ENCODE measurements around the gene ST3GAL5.
"Not testable (repeated sequence)": the region's sequence is repeated elsewhere in the genome, so short reads cannot be mapped to it uniquely, and the experiment has no call there.

Gene ST3GAL5

DNA sequence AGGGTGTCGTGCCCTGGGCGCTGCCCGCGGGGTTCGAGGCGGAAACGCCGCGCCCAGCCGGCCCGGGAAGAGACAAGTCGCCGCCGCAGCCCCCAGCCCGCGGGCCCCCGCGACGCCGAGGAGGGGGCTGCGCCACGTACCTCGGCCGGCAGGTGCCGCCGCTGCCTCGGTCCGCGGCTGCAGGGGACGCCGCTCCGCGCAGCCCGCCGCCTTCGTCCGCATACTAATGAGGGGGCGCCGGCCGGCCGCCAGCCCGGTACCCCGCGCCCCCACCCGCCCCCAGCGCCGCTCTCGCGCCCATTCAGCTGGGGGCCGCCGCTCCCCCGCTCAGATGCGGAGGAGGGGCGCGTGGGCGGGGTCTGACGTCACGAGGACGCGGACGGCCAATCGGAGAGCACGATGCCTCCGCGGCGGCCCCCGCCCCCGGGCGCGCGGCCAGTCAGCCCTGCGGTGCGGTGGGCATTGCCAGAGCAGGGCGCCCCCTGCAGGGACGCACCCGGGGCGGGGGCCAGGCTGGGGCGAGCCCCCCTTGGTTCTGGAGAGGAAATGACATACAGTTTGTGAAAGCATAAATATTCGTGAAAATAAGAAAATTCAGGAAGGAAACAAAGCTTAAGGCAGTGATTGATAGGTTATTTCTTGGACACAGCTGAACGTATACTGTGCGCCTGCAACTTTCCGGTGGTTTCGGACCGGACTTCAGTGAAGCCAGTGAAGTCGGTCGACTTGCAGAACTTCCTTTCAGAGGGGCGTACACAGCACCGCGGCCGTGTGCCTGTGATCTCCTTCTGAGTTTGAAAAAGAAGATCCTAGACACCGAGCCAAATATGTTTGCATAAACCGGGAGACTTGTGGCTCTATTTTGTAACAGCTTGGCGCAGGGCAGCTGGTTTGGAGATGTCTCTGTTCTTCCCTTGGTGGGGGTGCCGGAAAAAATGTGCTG lies at the start of gene ST3GAL5:
ST3GAL5 (minus strand) TSS at position 307 of the 943 bp plus-strand sequence; CDS start at position 222, 85 bp downstream.
- peak; percentile 72 for DNase-seq

DNA sequence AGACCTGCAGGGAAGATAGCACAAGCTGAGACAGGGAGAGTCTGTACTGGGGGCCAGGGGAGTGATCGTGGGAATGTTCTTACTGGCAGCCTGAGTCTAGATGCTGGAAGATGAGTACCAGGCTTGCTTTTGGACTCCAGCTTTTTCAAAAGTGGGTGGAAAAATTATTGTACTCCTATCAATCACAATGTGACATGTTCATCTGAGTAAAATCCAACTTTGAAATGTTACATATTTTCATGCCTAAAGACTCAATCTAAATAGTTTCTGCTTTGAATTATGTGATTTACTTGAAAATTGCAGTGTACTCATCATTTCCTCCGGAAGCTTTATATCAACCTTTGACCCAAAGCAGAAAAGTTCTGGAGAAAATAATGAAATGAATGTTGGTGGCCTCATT lies 49.7 kb upstream of the ST3GAL5 start:
- no peak for DNase-seq

DNA sequence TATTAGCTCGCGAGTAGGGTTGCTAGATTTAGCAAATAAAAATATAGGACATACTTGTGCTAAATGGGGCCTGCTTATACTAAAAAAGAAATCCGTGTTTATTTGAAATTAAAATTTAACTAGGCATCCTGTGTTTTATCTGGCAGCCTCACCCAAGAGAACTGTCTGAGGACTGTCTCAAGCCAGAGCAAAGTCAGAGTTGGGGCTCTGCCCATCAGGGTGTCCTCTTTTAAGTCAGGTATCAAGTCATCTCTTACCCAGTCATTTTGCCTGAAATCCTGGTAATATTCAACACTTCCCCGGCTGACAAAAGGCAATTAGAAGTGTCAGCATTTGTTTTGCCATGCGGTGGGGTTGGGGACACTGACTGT lies 48.3 kb upstream of the ST3GAL5 start:
- no peak for DNase-seq

DNA sequence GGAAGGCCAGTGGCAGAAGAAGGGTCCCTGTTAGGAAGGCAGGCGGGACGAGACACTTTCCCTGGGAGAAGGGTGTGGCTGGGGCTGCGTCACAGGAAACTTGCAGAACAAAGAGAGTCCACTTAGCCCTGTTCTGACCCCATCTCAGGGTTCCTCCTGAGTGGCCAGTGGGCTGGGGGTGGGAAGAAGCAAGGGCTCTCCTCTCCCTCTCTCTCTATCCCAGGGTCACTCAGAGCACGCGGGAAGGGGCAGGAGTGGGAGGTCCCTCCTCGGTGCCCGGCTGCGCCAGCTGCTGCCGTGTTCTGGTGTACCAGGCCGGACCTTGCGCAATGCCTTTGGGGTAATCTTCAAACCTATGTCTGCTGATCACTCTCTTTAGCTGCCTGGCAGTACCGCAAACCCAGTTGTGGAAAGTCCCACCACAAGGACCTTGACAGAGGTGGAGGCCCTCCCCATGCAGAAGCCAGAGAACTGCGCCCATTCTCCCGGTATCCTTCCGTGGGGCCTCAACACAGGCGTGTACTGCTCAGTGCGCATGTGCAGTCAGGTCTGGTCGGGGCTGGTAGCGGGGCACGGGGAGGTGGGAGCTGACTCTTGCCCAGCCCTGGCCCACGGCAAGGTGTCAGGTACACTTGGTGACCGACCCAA lies 47.8 kb upstream of the ST3GAL5 start:
- DNase-seq: no peak

DNA sequence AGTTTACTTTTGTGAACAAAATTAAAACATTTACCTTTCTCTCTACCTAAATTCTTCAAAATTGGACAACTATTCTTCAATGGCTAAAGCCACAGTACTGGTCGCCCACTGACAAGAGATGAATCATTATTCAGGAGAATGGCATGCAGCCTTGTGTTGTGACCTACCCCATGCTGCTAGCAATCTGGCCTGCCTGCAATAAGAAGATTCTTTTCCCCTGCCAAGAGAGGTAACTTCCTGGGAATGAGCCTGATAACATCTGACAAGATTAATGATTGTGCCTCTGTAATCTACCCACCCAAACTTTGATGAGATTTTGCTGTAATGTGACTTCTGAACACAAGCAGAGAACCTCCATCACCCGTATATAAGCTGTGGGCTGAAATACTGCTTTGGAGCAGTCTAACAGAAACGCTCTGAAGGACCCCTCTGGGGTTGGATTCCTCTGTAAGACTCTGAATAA lies 47.0 kb upstream of the ST3GAL5 start:
- DNase-seq: no peak

DNA sequence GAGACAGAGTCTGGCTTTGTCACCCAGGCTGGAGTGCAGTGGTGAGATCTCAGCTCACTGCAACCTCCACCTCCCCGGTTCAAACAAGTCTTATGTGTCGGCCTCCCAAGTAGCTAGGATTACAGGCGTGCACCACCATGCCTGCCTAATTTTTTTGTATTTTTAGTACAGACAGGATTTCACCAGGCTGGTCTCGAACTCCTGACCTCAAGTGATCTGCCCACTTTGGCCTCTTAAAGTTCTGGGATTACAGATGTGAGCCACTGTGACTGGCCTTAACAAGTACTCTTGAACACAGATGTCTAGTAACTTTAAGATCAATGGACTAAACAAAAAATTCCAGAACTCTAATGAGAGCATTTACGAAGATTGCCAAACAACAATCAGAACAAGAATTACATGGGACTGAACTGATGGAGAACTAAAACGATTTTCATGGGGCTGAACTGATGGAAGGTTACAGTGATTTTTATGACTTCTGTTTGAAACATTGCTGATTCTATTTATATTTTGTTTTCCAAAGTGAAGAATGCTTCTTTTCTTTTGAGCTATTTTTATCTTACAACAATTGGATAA lies 46.5 kb upstream of the ST3GAL5 start:
- DNase-seq: no peak

DNA sequence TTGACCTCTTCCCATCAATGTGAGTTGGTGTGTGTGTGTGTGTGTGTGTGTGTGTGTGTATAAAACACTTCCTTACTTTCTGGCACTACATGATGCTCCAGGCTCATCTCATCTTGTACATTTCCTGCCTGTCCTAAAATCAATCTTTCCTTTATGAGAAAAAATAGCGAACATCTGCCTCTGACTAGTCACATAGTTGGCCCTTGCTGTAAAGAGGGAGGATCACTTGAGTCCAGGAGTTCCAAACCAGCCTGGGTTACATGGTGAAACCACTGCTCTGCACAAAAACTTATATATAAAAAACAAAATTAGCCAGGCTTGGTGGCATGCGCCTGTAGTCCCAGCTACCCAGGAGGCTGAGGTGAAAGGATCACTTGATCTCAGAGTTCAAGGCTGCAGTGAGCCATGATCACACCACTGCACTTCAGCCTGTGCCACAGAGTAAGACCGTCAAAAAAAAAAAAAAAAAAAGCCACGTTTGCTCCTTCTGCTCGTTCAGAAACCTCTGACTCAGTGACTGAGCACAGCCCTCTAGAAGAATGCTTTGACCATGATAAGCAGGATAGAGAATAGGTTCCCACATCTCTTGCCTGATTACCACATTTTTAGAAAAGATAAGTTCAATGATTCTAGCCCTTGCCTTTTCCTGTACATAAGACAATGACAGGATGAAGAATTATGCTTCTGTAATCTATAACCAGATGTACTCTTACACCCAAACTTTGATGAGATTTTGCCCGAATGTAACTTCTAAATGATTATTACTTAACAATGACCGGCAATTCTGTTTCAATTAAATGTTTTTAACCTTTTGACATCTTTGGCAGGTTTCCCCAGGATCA lies 45.2 kb upstream of the ST3GAL5 start:
- DNase-seq: no peak

DNA sequence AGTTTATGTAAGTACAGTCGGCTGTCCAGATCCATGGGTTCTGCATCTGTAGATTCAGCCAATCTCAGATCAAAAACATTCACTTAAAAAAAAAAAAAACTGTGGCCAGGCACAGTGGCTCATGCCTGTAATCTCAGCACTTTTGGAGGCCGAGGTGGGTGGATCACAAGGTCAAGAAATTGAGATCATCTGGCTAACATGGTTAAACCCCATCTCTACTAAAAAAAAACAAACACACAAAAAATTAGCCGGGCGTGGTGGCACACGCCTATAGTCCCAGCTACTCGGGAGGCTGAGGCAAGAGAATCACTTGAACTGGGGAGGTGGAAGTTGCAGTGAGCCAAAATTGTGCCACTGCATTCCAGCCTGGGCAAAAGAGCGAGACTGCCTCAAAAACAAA lies 42.4 kb upstream of the ST3GAL5 start:
- DNase-seq: not testable (repeated sequence)

DNA sequence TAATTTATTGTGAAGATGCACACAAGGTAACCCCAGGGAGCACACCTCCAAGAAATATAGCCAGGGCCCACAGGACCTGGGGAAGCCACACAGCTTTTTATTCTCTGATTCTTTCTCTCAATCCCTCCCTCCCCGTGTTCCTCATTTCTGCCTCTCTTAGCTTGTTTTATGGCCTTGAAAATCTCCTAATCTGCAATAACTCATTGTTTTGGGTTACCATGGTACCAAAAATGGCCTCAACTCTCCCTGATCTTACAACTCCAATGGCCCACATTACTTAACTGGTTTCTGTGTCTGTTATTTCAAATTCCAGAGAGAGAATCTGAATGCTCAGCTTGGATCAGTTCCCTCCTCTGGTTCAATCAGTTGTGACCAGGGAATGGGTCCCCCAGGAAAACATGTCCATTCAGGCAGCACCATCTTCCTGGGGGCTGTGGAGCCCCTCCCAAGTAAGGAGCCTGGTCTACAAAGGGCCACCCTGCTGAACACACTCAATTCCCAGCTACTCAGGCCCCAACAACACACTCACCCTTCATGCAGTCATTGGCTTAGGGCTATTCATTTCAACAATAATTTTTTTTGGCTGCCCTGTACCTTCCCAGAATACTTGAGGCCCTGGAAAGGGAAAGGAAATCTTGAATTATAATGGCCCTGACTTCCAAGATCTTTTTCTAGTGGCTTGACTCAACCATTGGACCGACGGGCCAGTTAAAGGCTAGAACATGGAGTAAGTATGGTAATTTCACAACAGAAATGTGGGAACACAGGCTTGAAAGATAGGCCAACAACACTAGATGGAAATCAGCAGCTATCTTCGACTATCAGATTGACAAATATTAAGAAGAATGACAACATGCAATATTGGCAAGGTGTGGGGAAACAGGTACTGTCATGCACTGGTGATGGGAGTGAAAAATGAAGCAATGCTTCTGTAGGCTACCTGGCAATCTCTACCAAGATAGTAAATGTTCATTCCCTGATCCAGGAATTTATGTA lies 41.6 kb upstream of the ST3GAL5 start:
- no peak for DNase-seq

DNA sequence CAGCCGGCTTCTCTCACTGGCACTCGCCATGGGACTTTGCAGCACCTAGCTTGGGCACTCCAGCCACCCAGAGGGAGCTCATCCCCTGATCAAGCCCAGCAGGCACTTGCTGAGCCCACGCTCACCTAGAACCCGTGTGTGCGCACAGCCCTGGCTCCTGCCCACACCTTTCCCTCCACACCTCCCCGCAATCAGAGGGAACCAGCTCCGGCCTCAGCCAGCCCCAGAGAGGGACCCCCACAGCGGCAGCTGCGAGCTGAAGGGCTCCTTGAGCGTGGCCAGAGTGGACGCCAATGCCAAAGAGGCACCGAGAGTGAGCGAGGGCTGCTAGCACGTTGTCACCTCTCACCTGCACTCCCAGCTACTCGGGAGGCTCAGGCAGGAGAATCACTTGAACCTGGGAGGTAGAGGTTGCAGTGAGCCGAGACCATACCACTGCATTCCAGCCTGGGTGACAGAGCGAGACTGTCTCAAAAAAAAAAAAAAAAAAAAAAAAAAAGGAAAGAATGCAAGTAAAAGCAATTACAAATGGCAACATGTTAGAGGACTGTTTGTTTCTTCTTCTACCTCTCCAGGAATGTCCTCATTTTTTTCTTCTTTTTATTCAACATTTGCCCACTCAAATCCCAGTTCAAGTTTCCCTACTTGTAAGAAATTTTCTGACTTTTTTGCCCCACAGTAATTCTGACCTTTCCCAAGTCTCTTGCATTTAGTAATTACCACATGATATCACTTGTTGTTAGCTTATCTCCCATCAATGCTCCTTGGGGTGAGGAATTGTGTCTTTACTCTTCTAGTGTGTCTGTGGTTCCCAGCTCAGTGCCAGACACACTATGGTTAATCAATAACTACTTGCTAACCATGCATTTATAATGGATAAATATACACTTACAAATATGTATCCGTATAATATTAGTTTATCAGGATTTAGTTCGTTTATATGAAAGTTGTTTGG lies 40.6 kb upstream of the ST3GAL5 start:
- no peak for DNase-seq

DNA sequence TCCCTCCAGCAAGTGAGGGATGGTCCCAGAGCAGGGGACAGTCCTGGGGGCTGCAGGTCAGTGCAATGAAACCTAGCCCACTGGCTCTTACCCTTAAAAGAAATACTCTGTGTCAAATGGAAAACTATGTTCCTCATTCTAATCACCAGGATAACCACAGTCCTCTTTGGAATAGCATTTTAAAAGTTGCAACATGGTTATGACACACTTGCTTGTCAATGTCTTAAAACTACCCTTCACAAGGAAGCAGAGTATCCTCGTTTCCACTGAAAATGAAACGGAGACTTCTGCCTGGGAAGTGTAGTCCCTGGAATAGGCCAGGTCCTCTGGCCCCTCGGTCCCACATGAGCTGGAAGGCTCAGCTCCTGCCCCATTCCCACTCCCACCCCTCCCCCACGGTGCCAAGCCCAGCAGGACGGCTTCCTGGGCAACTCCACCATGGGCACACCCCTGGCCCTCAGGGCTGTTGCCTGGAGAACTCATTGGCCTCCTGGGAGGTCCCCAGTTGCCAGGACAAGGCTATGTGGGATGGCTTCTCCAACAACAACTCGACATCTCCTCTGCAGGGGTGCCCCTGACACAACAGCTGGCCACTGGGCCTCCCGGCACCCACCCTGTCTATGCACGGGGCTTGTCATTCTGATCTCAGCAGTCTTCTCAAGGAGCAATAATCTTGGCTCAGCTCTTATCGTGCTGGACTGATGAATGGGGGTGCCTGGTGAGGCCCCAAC lies 38.3 kb upstream of the ST3GAL5 start:
- no peak for DNase-seq

DNA sequence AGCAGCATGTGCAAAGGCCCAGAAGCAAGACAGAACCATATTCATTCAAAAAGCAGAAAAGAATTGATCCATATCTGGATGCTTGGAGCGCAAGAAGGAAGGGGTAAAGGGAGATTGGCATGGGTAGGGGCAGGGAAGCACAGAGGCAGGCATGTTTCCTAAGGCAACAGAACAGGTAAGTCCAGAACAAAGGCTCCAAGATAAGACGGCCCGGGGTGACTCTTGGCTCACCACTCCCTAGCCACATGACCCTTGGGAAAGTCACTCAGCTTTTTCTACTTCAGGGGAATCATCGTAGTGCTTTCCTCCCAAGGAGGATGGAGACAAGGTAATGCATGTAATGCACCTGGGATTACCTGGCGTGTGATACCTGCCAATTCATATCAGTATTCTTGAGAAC lies 37.7 kb upstream of the ST3GAL5 start:
- DNase-seq: no peak

DNA sequence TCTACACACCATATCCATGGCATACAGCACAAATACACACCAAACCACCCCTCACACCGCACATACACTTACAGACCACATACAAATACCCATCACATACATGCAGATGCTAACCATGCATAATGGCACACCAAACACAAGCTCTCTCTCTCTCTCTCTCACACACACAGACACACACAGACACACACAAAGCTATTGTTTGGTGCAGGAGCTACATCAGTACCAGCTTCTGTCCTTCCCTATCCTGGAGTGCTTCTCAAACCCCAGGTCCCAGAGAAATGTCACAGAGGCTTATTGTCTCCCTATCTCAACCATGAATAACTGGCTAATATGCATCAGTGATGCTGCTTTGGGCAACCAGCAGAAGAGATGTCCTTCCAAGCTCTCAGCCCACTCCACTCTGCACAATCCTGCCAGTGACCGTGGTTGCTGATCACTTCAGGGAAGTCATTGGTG lies 36.5 kb upstream of the ST3GAL5 start:
- no peak for DNase-seq

DNA sequence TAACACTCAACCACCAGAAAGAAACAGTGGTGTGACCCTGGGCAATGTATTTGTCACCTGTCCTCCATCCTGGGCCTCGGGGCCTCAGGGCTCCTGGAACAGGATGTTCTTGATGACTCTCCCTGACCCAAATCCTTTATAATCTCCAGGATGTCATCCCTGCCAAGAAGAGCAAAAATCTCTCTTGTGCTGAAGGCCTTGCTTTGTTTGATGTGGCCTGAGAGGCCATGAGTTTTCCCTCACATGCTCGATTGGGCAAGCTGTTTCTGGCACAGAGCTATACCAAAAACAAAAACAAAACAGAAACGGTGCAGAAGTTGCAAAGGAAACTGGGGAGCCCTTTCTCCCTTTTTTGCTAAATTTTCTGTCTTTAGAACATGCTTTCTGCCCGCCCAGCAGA lies 35.7 kb upstream of the ST3GAL5 start:
- DNase-seq: no peak

DNA sequence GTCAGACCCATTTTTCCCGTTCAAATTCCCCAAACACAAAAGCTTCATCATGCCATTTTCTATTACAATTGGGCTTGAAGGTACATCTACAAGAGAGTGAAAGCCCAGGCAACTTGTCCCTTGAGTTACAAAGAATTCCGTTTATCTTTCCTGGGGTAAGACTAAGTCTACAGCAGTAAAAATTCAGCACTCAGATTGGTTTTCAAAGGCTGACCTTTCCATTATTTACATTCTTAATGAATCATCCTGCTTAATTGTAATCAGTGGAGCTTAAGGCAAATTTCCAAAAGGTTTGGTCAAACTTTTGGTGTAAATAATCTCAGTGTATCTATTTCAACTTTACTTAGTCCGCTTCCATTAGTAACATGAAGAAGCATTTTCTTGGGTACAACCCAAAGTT lies 33.4 kb upstream of the ST3GAL5 start:
- no peak for DNase-seq

DNA sequence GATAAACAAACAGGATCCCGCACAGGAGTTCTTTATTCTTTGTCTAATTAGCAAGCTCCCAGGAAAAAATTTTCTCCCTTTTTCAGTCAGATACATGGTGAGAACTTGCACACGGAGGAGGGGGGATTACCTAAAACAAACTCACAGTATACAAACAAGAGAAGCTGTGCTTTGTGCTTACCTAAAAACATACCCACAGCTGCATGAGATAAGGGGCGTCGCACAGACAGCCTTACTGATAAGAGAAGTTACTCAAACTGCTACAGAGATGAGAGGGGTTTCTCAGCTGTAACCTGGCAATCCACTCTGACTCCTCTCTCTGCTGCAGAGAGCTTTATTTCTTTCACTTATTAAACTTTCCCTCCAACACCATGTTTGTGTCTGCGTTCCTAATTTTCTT lies 32.9 kb upstream of the ST3GAL5 start:
- DNase-seq: no peak

DNA sequence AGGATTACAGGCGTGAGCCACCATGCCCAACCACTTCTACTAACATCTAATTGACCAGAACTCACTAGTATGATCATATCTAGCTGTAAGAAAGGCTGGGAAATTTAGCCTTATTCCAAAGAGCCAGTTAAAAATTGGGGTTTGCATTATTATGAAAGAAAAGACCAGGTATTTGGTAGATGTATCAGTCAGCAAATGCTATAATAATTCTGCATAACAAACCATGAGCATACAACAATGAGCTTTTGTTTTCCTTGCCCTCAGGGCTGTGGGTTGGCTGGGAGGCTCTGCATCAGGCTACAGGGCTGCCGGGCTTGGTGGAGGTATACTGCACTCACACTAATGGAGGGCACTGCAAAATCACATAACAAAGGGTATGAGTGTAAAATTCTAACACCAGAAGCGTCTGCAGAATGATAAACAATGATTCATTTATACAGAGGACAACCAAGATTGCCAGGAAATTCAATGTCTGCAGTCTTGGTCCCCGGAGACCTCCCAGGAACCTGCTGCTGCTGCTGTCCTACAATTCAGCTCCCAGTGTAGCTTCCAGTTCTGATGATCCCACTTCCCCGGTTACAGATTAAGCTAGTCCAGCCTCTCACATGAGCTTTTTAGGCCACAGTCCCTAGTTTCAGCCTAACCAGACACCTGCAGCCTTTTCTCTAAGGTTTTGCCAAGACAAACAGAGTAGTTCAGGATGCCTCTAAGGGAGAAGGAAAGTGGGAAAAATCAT lies 32.2 kb upstream of the ST3GAL5 start:
- DNase-seq: no peak

DNA sequence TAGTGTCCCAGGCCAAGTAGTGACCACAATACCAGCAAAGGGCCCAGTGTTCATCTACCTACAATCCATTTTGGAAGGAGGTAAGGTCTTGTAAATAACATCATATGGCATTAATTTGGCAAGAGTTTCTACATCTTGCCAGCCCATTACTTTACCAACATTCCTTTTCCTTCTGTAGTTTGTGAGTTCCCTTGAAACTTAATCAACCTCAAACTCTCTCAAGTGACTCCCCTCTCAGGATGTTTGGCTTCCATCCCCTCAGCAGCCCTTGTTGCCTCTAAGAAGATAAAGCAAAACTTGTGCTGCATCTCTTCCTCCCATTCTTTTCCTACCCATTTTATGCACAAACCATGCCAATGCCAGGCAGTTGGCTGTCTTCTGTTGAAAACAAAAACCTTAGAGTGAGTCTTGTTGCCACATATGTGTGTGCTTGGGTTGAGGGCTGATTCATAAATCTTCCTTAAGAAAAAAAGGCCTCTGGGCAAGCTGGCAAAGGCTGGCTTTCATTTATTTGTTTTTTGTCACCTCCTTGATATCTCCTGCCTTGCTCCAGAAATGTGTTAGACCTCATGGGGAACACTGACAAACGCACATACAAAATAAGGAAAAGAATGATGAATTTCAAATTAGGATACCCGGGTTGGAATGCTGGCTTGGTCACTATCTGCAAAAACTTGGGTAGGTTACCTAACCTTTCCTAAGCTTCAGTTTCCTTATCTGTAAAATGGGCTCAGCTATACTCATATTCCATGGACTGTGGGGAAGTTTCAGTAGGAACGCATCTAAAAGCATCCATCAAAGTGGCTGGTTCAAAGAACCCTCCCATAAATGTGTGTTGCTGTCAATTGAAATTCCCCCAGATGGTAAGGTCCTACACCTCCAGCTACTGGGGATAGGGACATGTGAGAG lies 29.4 kb upstream of the ST3GAL5 start:
- no peak for DNase-seq

Data from NCI-H1105 (cell line).